Activated naive CD4-positive, alpha-beta T cell treated with anti-CD3 and anti-CD28 coated beads, Interleukin-2, amount 50 U/mL, for 24 hours (primary cell): ENCODE data around the gene WDR86.
A peak's percentile ranks its signal among the peaks of the same experiment; 100 is the strongest.

Source experiments
- H3K27ac Mint-ChIP-seq: one replicate; pipeline ENCODE4 v1.8.0; 2021; ENCODE audit warnings: mild to moderate bottlenecking, mixed read lengths
- H3K27me3 Mint-ChIP-seq: one replicate; pipeline ENCODE4 v1.8.0; 2021; ENCODE audit warnings: mixed read lengths
- H3K36me3 Mint-ChIP-seq: one replicate; pipeline ENCODE4 v1.8.0; 2021; ENCODE audit warnings: mixed read lengths
- H3K4me1 Mint-ChIP-seq: one replicate; pipeline ENCODE4 v1.8.0; 2021; ENCODE audit warnings: mixed read lengths
- H3K4me3 Mint-ChIP-seq: one replicate; pipeline ENCODE4 v1.8.0; 2021; ENCODE audit warnings: mild to moderate bottlenecking, mixed read lengths
- H3K9me3 Mint-ChIP-seq: one replicate; pipeline ENCODE4 v1.8.0; 2021; ENCODE audit warnings: mixed read lengths

Gene WDR86

GRCh38 chr7:151385626-151386300 lies 24.1 kb downstream of the WDR86 start:
- Mint-ChIP-seq H3K4me3 (no peak overlapping the region), H3K36me3 (no peaks in the 10 kb centered on the region), H3K27ac (no peak overlapping the region), H3K27me3 (peaks cover 5% of the 10 kb centered on the region), H3K4me1 (peaks cover 8% of the 10 kb centered on the region), H3K9me3 (no peaks in the 10 kb centered on the region)

- Mint-ChIP-seq H3K27ac (no peak overlapping the region), H3K4me3 (no peak overlapping the region), H3K9me3 (no peaks in the 10 kb centered on the region), H3K27me3 (peaks cover 5% of the 10 kb centered on the region), H3K4me1 (peaks cover 8% of the 10 kb centered on the region), H3K36me3 (no peaks in the 10 kb centered on the region)
Observed at GRCh38 chr7:151384776-151385625, 24.8 kb downstream of the WDR86 start.

- Mint-ChIP-seq H3K27me3 (peaks cover 5% of the 10 kb centered on the region), H3K4me1 (peaks cover 8% of the 10 kb centered on the region), H3K36me3 (no peaks in the 10 kb centered on the region), H3K27ac (no peak overlapping the region), H3K9me3 (no peaks in the 10 kb centered on the region), H3K4me3 (no peak overlapping the region)
Observed at GRCh38 chr7:151384352-151384697, 25.5 kb downstream of the WDR86 start.

GRCh38 chr7:151383638-151384351 lies 26.0 kb downstream of the WDR86 start:
- Mint-ChIP-seq H3K4me1 (peaks cover 8% of the 10 kb centered on the region), H3K9me3 (no peaks in the 10 kb centered on the region), H3K27me3 (peaks cover 5% of the 10 kb centered on the region), H3K27ac (no peak overlapping the region), H3K36me3 (no peaks in the 10 kb centered on the region), H3K4me3 (no peak overlapping the region)

- Mint-ChIP-seq H3K36me3 (peaks cover 4% of the 10 kb centered on the region), H3K9me3 (no peaks in the 10 kb centered on the region), H3K4me1 (peaks cover 8% of the 10 kb centered on the region), H3K27ac (no peak overlapping the region), H3K4me3 (peak overlapping the region; percentile 79), H3K27me3 (peaks cover 5% of the 10 kb centered on the region)
Observed at GRCh38 chr7:151382079-151382885, 27.6 kb downstream of the WDR86 start.

GRCh38 chr7:151381348-151382078 lies 28.3 kb downstream of the WDR86 start:
- Mint-ChIP-seq H3K27me3 (peaks cover 5% of the 10 kb centered on the region), H3K9me3 (no peaks in the 10 kb centered on the region)

DNA sequence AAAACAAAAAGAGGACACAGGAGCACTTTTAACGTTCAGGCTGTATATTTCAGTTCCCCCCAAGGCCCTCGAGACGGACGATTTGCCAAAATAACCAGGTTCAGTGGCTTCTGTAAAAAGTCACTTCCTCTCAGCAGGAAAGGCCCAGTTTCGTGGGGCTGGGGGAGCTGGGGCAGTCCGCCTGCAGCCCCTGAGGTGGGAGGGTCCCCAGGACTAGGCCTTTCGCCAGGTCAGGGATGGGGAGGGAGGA lies 28.8 kb downstream of the WDR86 start:
- Mint-ChIP-seq H3K27me3 (peaks cover 5% of the 10 kb centered on the region), H3K9me3 (no peaks in the 10 kb centered on the region), H3K4me3 (peak overlapping the region; percentile 55), H3K36me3 (peaks cover 4% of the 10 kb centered on the region), H3K4me1 (peaks cover 8% of the 10 kb centered on the region), H3K27ac (no peak overlapping the region)

More at GRCh38 chr7:151381348-151382078, 28.3 kb downstream of the WDR86 start:
- Mint-ChIP-seq H3K36me3 (peaks cover 4% of the 10 kb centered on the region), H3K27ac (no peak overlapping the region), H3K4me3 (no peak overlapping the region), H3K4me1 (peaks cover 8% of the 10 kb centered on the region)

- H3K36me3 Mint-ChIP-seq: peaks cover 4% of the 10 kb centered on the region
- H3K9me3 Mint-ChIP-seq: no peaks in the 10 kb centered on the region
- H3K27me3 Mint-ChIP-seq: peaks cover 5% of the 10 kb centered on the region
- H3K4me3 Mint-ChIP-seq: peak overlapping the region; percentile 55
- no peak overlapping the region for H3K27ac Mint-ChIP-seq
- H3K4me1 Mint-ChIP-seq: peaks cover 8% of the 10 kb centered on the region
Observed at GRCh38 chr7:151380199-151381097, 29.4 kb downstream of the WDR86 start.

- Mint-ChIP-seq H3K4me3 (peak overlapping the region; percentile 6), H3K27me3 (peaks cover 5% of the 10 kb centered on the region), H3K9me3 (no peaks in the 10 kb centered on the region), H3K27ac (no peak overlapping the region), H3K36me3 (peaks cover 4% of the 10 kb centered on the region), H3K4me1 (peaks cover 8% of the 10 kb centered on the region)
Observed at GRCh38 chr7:151379534-151380198, 30.2 kb downstream of the WDR86 start.

GRCh38 chr7:151379193-151379520 lies 30.7 kb downstream of the WDR86 start:
- Mint-ChIP-seq H3K4me1 (peaks cover 8% of the 10 kb centered on the region), H3K27ac (no peak overlapping the region), H3K36me3 (peaks cover 4% of the 10 kb centered on the region), H3K4me3 (peak overlapping the region; percentile 6), H3K9me3 (no peaks in the 10 kb centered on the region), H3K27me3 (peaks cover 5% of the 10 kb centered on the region)

- peaks cover 4% of the 10 kb centered on the region for H3K36me3 Mint-ChIP-seq
- peaks cover 8% of the 10 kb centered on the region for H3K4me1 Mint-ChIP-seq
- peaks cover 3% of the 10 kb centered on the region for H3K27me3 Mint-ChIP-seq
- no peaks in the 10 kb centered on the region for H3K9me3 Mint-ChIP-seq
- H3K4me3 Mint-ChIP-seq: no peak overlapping the region
- H3K27ac Mint-ChIP-seq: no peak overlapping the region
Observed at GRCh38 chr7:151378496-151379192, 31.2 kb downstream of the WDR86 start.

- Mint-ChIP-seq H3K27me3 (peaks cover 3% of the 10 kb centered on the region), H3K36me3 (peaks cover 4% of the 10 kb centered on the region), H3K4me3 (no peak overlapping the region), H3K27ac (no peak overlapping the region), H3K9me3 (no peaks in the 10 kb centered on the region), H3K4me1 (peaks cover 8% of the 10 kb centered on the region)
Observed at GRCh38 chr7:151378011-151378410, 31.8 kb downstream of the WDR86 start.

- no peak overlapping the region for H3K4me3 Mint-ChIP-seq
- peaks cover 4% of the 10 kb centered on the region for H3K36me3 Mint-ChIP-seq
- H3K4me1 Mint-ChIP-seq: peaks cover 7% of the 10 kb centered on the region
- no peaks in the 10 kb centered on the region for H3K9me3 Mint-ChIP-seq
- peak overlapping the region; percentile 51 for H3K27ac Mint-ChIP-seq
- peaks cover 1% of the 10 kb centered on the region for H3K27me3 Mint-ChIP-seq
Observed at GRCh38 chr7:151377406-151377805, 32.4 kb downstream of the WDR86 start.
